Measurements from ENCODE around the gene SORL1-AS1.

DNA sequence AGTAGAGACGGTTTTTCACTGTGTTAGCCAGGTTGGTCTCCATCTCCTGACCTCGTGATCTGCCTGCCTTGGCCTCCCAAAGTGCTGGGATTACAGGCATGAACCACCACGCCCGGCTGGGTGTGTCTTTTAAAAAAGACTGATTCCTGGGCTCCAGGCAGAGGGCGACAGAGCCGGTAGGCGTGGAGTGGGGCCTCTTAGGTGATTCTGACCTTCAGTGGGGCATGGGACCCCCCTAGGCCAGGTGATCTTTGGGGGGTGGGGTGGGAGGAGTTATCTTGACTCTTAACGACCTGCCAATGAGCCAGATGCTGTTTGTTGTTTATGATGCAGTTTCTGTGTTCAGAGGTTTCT lies 12.9 kb upstream of the SORL1-AS1 start:
- no peak for TF ChIP-seq EZH2 (IDR thresholded peaks at IDR 0.05)
- TF ChIP-seq EZH2phosphoT487 (IDR thresholded peaks at IDR 0.05), result no peak
- TF ChIP-seq, protein P1, sequence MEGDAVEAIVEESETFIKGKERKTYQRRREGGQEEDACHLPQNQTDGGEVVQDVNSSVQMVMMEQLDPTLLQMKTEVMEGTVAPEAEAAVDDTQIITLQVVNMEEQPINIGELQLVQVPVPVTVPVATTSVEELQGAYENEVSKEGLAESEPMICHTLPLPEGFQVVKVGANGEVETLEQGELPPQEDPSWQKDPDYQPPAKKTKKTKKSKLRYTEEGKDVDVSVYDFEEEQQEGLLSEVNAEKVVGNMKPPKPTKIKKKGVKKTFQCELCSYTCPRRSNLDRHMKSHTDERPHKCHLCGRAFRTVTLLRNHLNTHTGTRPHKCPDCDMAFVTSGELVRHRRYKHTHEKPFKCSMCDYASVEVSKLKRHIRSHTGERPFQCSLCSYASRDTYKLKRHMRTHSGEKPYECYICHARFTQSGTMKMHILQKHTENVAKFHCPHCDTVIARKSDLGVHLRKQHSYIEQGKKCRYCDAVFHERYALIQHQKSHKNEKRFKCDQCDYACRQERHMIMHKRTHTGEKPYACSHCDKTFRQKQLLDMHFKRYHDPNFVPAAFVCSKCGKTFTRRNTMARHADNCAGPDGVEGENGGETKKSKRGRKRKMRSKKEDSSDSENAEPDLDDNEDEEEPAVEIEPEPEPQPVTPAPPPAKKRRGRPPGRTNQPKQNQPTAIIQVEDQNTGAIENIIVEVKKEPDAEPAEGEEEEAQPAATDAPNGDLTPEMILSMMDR (IDR thresholded peaks at IDR 0.05), result no peak
